Measurements from ENCODE around the gene CISD3.
A peak's percentile ranks its signal among the peaks of the same experiment; 100 is the strongest.
"Not testable (repeated sequence)": the region's sequence is repeated elsewhere in the genome, so short reads cannot be mapped to it uniquely, and the experiment has no call there.

CISD3 gene

GRCh38 chr17:38709104-38709820, 20.9 kb upstream of the CISD3 start:
- DNase-seq = no peak

GRCh38 chr17:38709864-38710603, 20.1 kb upstream of the CISD3 start:
- DNase-seq = no peak

- DNase-seq = no peak
Measured at GRCh38 chr17:38710604-38710962, 19.6 kb upstream of the CISD3 start.

- DNase-seq = no peak
Measured at GRCh38 chr17:38710985-38711384, 19.2 kb upstream of the CISD3 start.

- DNase-seq = no peak
Measured at GRCh38 chr17:38711792-38712571, 18.2 kb upstream of the CISD3 start.

- DNase-seq = no peak
Measured at GRCh38 chr17:38712593-38712992, 17.5 kb upstream of the CISD3 start.

GRCh38 chr17:38713456-38714075, 16.6 kb upstream of the CISD3 start:
- no peak for DNase-seq

- no peak for DNase-seq
Measured at GRCh38 chr17:38715216-38715943, 14.8 kb upstream of the CISD3 start.

- no peak for DNase-seq
Measured at GRCh38 chr17:38716368-38717005, 13.7 kb upstream of the CISD3 start.

GRCh38 chr17:38717139-38717745, 12.9 kb upstream of the CISD3 start:
- no peak for DNase-seq

- DNase-seq = no peak
Measured at GRCh38 chr17:38719289-38719942, 10.7 kb upstream of the CISD3 start.

- DNase-seq = no peak
Measured at GRCh38 chr17:38719943-38720641, 10.0 kb upstream of the CISD3 start.

GRCh38 chr17:38720941-38721340, 9.2 kb upstream of the CISD3 start:
- no peak for DNase-seq

- no peak for DNase-seq
Measured at GRCh38 chr17:38721802-38722201, 8.3 kb upstream of the CISD3 start.

- peak; percentile 92 for DNase-seq
Measured at GRCh38 chr17:38724337-38724988, 5.7 kb upstream of the CISD3 start.

GRCh38 chr17:38725066-38725465, 5.1 kb upstream of the CISD3 start:
- DNase-seq = peak; percentile 65

GRCh38 chr17:38726145-38726544, 4.0 kb upstream of the CISD3 start:
- not testable (repeated sequence) for DNase-seq

- DNase-seq = no peak
Measured at GRCh38 chr17:38727736-38728135, 2.4 kb upstream of the CISD3 start.

GRCh38 chr17:38728290-38728831, 1.8 kb upstream of the CISD3 start:
- no peak for DNase-seq
